Neural progenitor cell (in vitro differentiated cells): ENCODE measurements around the gene TSHZ2. TPM values are rescaled to one million over a fixed set of nuclear protein-coding genes. Genes with fewer than 3 reads are reported as not detected.

ENCODE experiments used
- DNase-seq: peaks from one replicate; pipeline ENCODE4 v3.0.0-alpha.2; 2016; ENCODE audit warnings: low spot score
- H2AFZ ChIP-seq: fragments of 200-600 bp; sonication (generic); replicated peaks from 2 replicates; pipeline ENCODE4 v1.6.1; 2016; ENCODE audit warnings: antibody characterized with exemption
- H3F3A ChIP-seq: fragments of 200-600 bp; sonication (generic); 2 replicates; pipeline ENCODE4 v1.6.1; 2016; ENCODE audit warnings: antibody characterized with exemption, low read depth
- H3K27ac ChIP-seq: fragments of 200-600 bp; sonication (generic); 2 replicates; pipeline ENCODE4 v1.5.1; 2016; ENCODE audit warnings: mild to moderate bottlenecking
- H3K27me3 ChIP-seq: fragments of 200-600 bp; sonication (generic); 2 replicates; pipeline ENCODE4 v1.6.1; 2016; ENCODE audit warnings: mild to moderate bottlenecking, moderate library complexity
- H3K36me3 ChIP-seq: fragments of 200-600 bp; sonication (generic); 2 replicates; pipeline ENCODE4 v1.5.1; 2016
- H3K4me1 ChIP-seq: fragments of 200-600 bp; sonication (generic); 2 replicates; pipeline ENCODE4 v1.6.1; 2016; ENCODE audit warnings: mixed run types
- H3K4me2 ChIP-seq: fragments of 200-600 bp; sonication (generic); 2 replicates; pipeline ENCODE4 v1.6.1; 2016
- H3K4me3 ChIP-seq: fragments of 200-600 bp; sonication (generic); 2 replicates; pipeline ENCODE4 v1.5.1; 2016
- H3K79me2 ChIP-seq: fragments of 200-600 bp; sonication (generic); 2 replicates; pipeline ENCODE4 v1.6.1; 2016; ENCODE audit warnings: low read depth
- H3K9ac ChIP-seq: fragments of 200-600 bp; sonication (generic); 2 replicates; pipeline ENCODE4 v1.6.1; 2016
- H3K9me3 ChIP-seq: fragments of 200-600 bp; sonication (generic); 2 replicates; pipeline ENCODE4 v1.5.1; 2016; ENCODE audit warnings: low read depth
- H4K20me1 ChIP-seq: fragments of 200-600 bp; sonication (generic); 2 replicates; pipeline ENCODE4 v1.6.1; 2016; ENCODE audit warnings: low read depth
- H3K27ac Mint-ChIP-seq: 3 replicates; pipeline ENCODE4 v1.8.0; 2021; ENCODE audit warnings: mixed read lengths
- H3K27me3 Mint-ChIP-seq: 2 replicates; pipeline ENCODE4 v1.8.0; 2022; ENCODE audit warnings: low read depth, mild to moderate bottlenecking, inconsistent platforms, moderate library complexity, mixed read lengths; ENCODE audit not compliant: insufficient read depth
- H3K36me3 Mint-ChIP-seq: 3 replicates; pipeline ENCODE4 v1.8.0; 2021; ENCODE audit warnings: mixed read lengths
- H3K4me1 Mint-ChIP-seq: 3 replicates; pipeline ENCODE4 v1.8.0; 2021; ENCODE audit warnings: mixed read lengths
- H3K4me3 Mint-ChIP-seq: 3 replicates; pipeline ENCODE4 v1.8.0; 2021; ENCODE audit warnings: mild to moderate bottlenecking, moderate library complexity, mixed read lengths
- H3K9me3 Mint-ChIP-seq: 3 replicates; pipeline ENCODE4 v1.8.0; 2020; ENCODE audit warnings: mixed read lengths
- EZH2 ChIP-seq: fragments of 200-600 bp; sonication (generic); IDR thresholded peaks from 2 replicates; pipeline ENCODE4 v1.6.1; 2017; ENCODE audit warnings: antibody characterized with exemption, mild to moderate bottlenecking, moderate library complexity
- EZH2phosphoT487 ChIP-seq: fragments of 200-600 bp; sonication (generic); IDR thresholded peaks from 2 replicates; pipeline ENCODE4 v1.6.1; 2017; ENCODE audit warnings: antibody characterized with exemption
- total RNA-seq: library from RNA; depleted of rRNA; stranded (reverse); fragments of >200 nt; gene quantifications from 2 replicates; pipeline ENCODE4 v1.2.3, GENCODE V29; 2015; ENCODE audit warnings: low replicate concordance
- TF ChIP-seq, protein P1 (sequence below): fragments of 200-600 bp; sonication (generic); IDR thresholded peaks from 2 replicates; pipeline ENCODE4 v1.5.1; 2017; ENCODE audit warnings: antibody characterized with exemption, mild to moderate bottlenecking

TSHZ2 gene
- total RNA-seq, 1 donor from 2014 or later = 1.8 TPM

GRCh38 chr20:53171065-53171464 is 198.9 kb downstream of the TSHZ2 start:
- Mint-ChIP-seq H3K27me3 (no peaks in the 10 kb centered on the region), H3K36me3 (no peaks in the 10 kb centered on the region), H3K27ac (no peak overlapping the region), H3K4me3 (no peak overlapping the region), H3K4me1 (peaks cover 6% of the 10 kb centered on the region), H3K9me3 (no peaks in the 10 kb centered on the region)
- DNase-seq = no peak
- Histone ChIP-seq H4K20me1 (no peaks in the 10 kb centered on the region), H3K9ac (no peak overlapping the region), H3K4me2 (no peak overlapping the region), H3K27me3 (no peaks in the 10 kb centered on the region), H3K79me2 (no peaks in the 10 kb centered on the region), H3K36me3 (no peaks in the 10 kb centered on the region), H3K9me3 (no peaks in the 10 kb centered on the region), H3F3A (peaks cover 8% of the 10 kb centered on the region), H3K4me3 (no peak overlapping the region), H3K27ac (no peak overlapping the region), H3K4me1 (peaks cover 9% of the 10 kb centered on the region), H2AFZ (no peak overlapping the region)
- TF ChIP-seq, protein P1, sequence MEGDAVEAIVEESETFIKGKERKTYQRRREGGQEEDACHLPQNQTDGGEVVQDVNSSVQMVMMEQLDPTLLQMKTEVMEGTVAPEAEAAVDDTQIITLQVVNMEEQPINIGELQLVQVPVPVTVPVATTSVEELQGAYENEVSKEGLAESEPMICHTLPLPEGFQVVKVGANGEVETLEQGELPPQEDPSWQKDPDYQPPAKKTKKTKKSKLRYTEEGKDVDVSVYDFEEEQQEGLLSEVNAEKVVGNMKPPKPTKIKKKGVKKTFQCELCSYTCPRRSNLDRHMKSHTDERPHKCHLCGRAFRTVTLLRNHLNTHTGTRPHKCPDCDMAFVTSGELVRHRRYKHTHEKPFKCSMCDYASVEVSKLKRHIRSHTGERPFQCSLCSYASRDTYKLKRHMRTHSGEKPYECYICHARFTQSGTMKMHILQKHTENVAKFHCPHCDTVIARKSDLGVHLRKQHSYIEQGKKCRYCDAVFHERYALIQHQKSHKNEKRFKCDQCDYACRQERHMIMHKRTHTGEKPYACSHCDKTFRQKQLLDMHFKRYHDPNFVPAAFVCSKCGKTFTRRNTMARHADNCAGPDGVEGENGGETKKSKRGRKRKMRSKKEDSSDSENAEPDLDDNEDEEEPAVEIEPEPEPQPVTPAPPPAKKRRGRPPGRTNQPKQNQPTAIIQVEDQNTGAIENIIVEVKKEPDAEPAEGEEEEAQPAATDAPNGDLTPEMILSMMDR = no peak
- TF ChIP-seq EZH2 (no peak), EZH2phosphoT487 (no peak)

- TF ChIP-seq EZH2phosphoT487 = no peak
- TF ChIP-seq, protein P1 = no peak
- TF ChIP-seq EZH2 = no peak
- H3K27me3 Mint-ChIP-seq = peaks cover 3% of the 10 kb centered on the region
- H3K4me3 Mint-ChIP-seq = no peak overlapping the region
- no peaks in the 10 kb centered on the region for H3K9me3 ChIP-seq
- no peaks in the 10 kb centered on the region for H3K79me2 ChIP-seq
- no peaks in the 10 kb centered on the region for H3K27me3 ChIP-seq
- H3F3A ChIP-seq = peaks cover 12% of the 10 kb centered on the region
- no peak for DNase-seq
- H3K27ac Mint-ChIP-seq = peak overlapping the region; percentile 31
- H4K20me1 ChIP-seq = no peaks in the 10 kb centered on the region
- no peaks in the 10 kb centered on the region for H3K36me3 Mint-ChIP-seq
- no peak overlapping the region for H3K4me3 ChIP-seq
- H3K36me3 ChIP-seq = no peaks in the 10 kb centered on the region
- H3K4me1 Mint-ChIP-seq = peaks cover 13% of the 10 kb centered on the region
- H3K9me3 Mint-ChIP-seq = no peaks in the 10 kb centered on the region
- no peak overlapping the region for H2AFZ ChIP-seq
- H3K9ac ChIP-seq = no peak overlapping the region
- H3K4me2 ChIP-seq = no peak overlapping the region
- peaks cover 14% of the 10 kb centered on the region for H3K4me1 ChIP-seq
- no peak overlapping the region for H3K27ac ChIP-seq
Observed at GRCh38 chr20:53174454-53174853, 202.3 kb downstream of the TSHZ2 start.

DNA sequence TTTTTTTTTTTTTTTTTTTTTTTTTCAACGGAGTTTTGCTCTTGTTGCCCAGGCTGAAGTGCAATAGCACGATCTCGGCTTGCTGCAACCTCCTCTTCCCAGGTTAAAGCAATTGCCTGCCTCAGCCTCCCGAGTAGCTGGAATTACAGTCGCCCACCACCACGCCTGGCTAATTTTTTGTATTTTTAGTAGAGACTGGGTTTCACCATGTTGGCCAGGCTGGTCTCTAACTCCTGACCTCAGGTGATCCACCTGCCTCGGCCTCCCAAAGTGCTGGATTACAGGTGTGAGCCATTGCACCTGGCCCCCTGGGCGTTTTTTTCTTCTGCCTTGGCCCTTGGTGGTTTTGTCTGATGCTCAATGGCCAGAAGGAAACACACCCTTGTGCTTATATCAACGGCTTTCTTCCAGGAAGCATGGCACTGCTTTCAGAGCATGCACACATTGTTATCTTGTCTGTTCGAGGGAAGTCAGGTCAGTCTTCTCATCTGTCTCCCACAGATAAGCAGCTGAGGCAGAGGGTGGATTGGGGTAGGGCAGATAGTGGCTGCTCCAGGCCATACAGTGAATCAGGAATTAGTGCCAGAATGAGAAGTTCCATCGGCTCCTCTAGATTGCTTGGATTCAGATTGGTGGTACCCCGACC is 203.1 kb downstream of the TSHZ2 start:
- Histone ChIP-seq H4K20me1 (no peaks in the 10 kb centered on the region), H2AFZ (no peak overlapping the region), H3K9me3 (no peaks in the 10 kb centered on the region), H3K27ac (no peak overlapping the region), H3K4me1 (peaks cover 14% of the 10 kb centered on the region), H3K4me3 (no peak overlapping the region), H3F3A (peaks cover 12% of the 10 kb centered on the region), H3K9ac (no peak overlapping the region), H3K4me2 (no peak overlapping the region), H3K36me3 (no peaks in the 10 kb centered on the region), H3K79me2 (no peaks in the 10 kb centered on the region), H3K27me3 (no peaks in the 10 kb centered on the region)
- DNase-seq = no peak
- Mint-ChIP-seq H3K27me3 (peaks cover 3% of the 10 kb centered on the region), H3K4me1 (peaks cover 13% of the 10 kb centered on the region), H3K27ac (no peak overlapping the region), H3K4me3 (no peak overlapping the region), H3K9me3 (no peaks in the 10 kb centered on the region), H3K36me3 (no peaks in the 10 kb centered on the region)
- TF ChIP-seq EZH2phosphoT487 (no peak), EZH2 (no peak)
- TF ChIP-seq, protein P1 = no peak
